Naive thymus-derived CD4-positive, alpha-beta T cell (primary cell): ENCODE measurements around the gene SLX4IP. TPM values are rescaled to one million over a fixed set of nuclear protein-coding genes. Genes with fewer than 3 reads are reported as not detected.

ENCODE experiments used
- ATAC-seq: fragments of 150-1000 bp; cut with Tn5 transposase; 2 replicates; pipeline ENCODE4 v1.10.0; 2021; ENCODE audit warnings: mild to moderate bottlenecking, moderate library complexity
- CTCF ChIA-PET: fragments of 350-600 bp; sonication (Branson Sonifier 250); formaldehyde crosslinking; loops from one replicate; lab custom pipeline; 2021; ENCODE audit warnings: antibody characterized with exemption; lab: Charles Lee
- POLR2A ChIA-PET: fragments of 350-600 bp; sonication (Branson Sonifier 250); formaldehyde crosslinking; loops from one replicate; lab custom pipeline; 2021; ENCODE audit warnings: antibody characterized with exemption, inconsistent platforms; lab: Charles Lee
- DNase-seq, 9 donors: peaks; one replicate each; pipeline versions ENCODE4 v3.0.0 to v3.0.0-alpha.2; 2020 to 2022; ENCODE audit warnings: mixed read lengths in 1 of 9
- H3K27ac ChIP-seq: one replicate; pipeline ENCODE4 v1.7.0; 2013; ENCODE audit warnings: mild to moderate bottlenecking, low read depth, low read length, moderate library complexity
- H3K27me3 ChIP-seq, 2 donors: one replicate each; pipeline ENCODE4 v1.7.0; 2013; ENCODE audit warnings: low read length in 2 of 2, mild to moderate bottlenecking in 2 of 2, moderate library complexity in 2 of 2; ENCODE audit not compliant: control insufficient read depth in 2 of 2, insufficient read depth in 2 of 2
- H3K36me3 ChIP-seq, 3 experiments: 1 replicate in 2 of 3; 2 replicates in 1 of 3; pipeline ENCODE4 v1.7.0; 2013; ENCODE audit warnings: low read length in 3 of 3, mild to moderate bottlenecking in 3 of 3, moderate library complexity in 1 of 3; ENCODE audit not compliant: insufficient read depth in 3 of 3, control insufficient read depth in 2 of 3
- H3K4me1 ChIP-seq, 2 donors: one replicate each; pipeline ENCODE4 v1.7.0; 2013; ENCODE audit warnings: low read length in 2 of 2, mild to moderate bottlenecking in 2 of 2, moderate library complexity in 1 of 2; ENCODE audit not compliant: control insufficient read depth in 2 of 2, insufficient read depth in 2 of 2
- H3K4me3 ChIP-seq: 2 replicates; pipeline ENCODE4 v1.7.0; 2013; ENCODE audit warnings: mild to moderate bottlenecking, low read length
- H3K9me3 ChIP-seq, 3 experiments: 1 replicate in 2 of 3; 2 replicates in 1 of 3; pipeline ENCODE4 v1.7.0; 2013; ENCODE audit warnings: low read length in 3 of 3; ENCODE audit not compliant: control insufficient read depth in 2 of 3
- H3K27ac Mint-ChIP-seq, 9 donors: one replicate each; pipeline ENCODE4 v1.8.0; 2020 to 2022; ENCODE audit warnings: mixed read lengths in 9 of 9, mild to moderate bottlenecking in 8 of 9, moderate library complexity in 5 of 9, inconsistent platforms in 2 of 9
- H3K27me3 Mint-ChIP-seq, 5 donors: one replicate each; pipeline ENCODE4 v1.8.0; 2021 to 2022; ENCODE audit warnings: mixed read lengths in 5 of 5, mild to moderate bottlenecking in 1 of 5
- H3K36me3 Mint-ChIP-seq, 5 donors: one replicate each; pipeline ENCODE4 v1.8.0; 2020 to 2022; ENCODE audit warnings: mixed read lengths in 5 of 5, mild to moderate bottlenecking in 3 of 5, inconsistent platforms in 1 of 5
- H3K4me1 Mint-ChIP-seq, 7 donors: one replicate each; pipeline ENCODE4 v1.8.0; 2020 to 2022; ENCODE audit warnings: mixed read lengths in 7 of 7, mild to moderate bottlenecking in 3 of 7, inconsistent platforms in 1 of 7
- H3K4me3 Mint-ChIP-seq, 10 donors: one replicate each; pipeline ENCODE4 v1.8.0; 2020 to 2022; ENCODE audit warnings: mild to moderate bottlenecking in 10 of 10, mixed read lengths in 10 of 10, moderate library complexity in 6 of 10, inconsistent platforms in 2 of 10
- H3K9me3 Mint-ChIP-seq, 11 donors: one replicate each; pipeline ENCODE4 v1.8.0; 2020 to 2022; ENCODE audit warnings: mixed read lengths in 11 of 11, mild to moderate bottlenecking in 4 of 11, inconsistent platforms in 1 of 11, moderate library complexity in 1 of 11
- intact Hi-C, 2 donors: fragments of 100-400 bp; cut with micrococcal nuclease; formaldehyde crosslinking; loops; one replicate each; pipeline ENCODE4 v1.15.1; 2023
- polyA plus RNA-seq, 2 donors: library from polyadenylated mRNA; unstranded; fragments of 300-500 nt; fragmentation: Illumina TruSeq; gene quantifications; one replicate each; pipeline ENCODE4 v1.2.3, GENCODE V29; 2021
- total RNA-seq, 6 experiments: library from RNA in 5 of 6; stranded (reverse) in 5 of 6; gene quantifications; 1 replicate in 5 of 6; 2 replicates in 1 of 6; pipeline ENCODE4 v1.2.3 and lab custom pipeline; 2021 to 2026

Gene SLX4IP
- total and polyA plus RNA-seq, 7 experiments from 2014 or later = 1.6 to 8.2 (median 5.3) TPM

DNA sequence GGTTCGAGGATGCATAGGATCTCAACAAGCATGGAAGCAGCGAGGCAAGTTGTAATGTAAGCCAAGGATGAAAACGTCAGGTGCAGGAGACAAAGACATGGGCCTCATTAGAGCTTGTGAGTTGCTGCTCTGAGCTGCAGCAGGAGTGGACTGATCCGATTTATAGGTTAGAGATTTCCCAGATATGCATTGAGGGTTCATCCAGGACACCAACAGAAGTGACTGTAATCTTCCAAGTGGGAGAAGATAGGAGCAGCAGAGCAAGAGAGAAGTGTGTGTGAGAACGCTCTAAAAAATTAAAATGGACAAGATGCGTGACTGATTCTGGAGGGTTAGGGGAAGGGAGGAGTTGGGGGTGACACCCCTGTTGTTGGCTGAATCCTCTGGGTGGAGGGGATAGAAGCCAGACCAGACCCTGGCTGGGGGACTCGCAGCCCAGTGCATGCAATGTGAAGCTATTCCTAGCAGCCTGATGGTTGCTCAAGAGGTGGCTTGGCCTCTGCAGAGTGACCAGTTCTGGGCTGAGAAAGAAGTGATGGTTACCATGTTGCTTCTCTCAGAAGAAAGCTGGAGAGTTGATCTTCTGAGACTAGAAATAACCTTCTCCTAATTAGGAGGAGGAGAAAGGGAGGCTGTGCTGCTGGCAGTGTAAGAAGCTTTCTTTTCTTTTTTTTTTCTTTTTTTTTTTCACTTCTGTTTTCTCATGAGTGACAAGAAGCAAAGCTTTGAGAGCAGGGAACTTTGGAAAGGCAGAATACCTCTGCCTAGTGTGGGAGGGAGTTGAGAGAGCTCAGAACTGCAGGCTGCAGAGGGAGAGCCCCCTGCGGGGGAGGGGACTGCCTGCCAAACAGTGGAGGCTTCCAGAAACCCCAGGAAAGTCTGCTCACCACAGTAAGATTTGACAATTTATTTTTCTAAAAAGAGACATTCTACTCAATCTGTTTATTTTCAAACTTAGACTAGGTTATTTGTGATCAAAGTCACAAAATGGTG is 116.9 kb downstream of the SLX4IP start:
- Mint-ChIP-seq H3K4me3 (no peak overlapping the region), H3K27me3 (peaks cover 0 to 2% (median 0%) of the 10 kb centered on the region in 5 donors), H3K36me3 (peaks cover 0 to 13% (median 5%) of the 10 kb centered on the region in 5 donors), H3K4me1 (peaks cover 23 to 43% (median 32%) of the 10 kb centered on the region in 7 donors), H3K27ac (peak overlapping the region in 2 of 9 donors; percentile 11 to 59), H3K9me3 (no peaks in the 10 kb centered on the region)
- intact Hi-C loops = loop anchor here in 1 of 2 donors (2.0 to 5.0 kb wide), 3 partner anchors 85 to 993 kb away; no protein-coding TSS in a partner anchor
- POLR2A ChIA-PET = no interaction called here
- no peaks in the 10 kb centered on the region for H3K9me3 ChIP-seq
- peaks cover 0 to 5% of the 10 kb centered on the region in 2 donors for H3K4me1 ChIP-seq
- no peak overlapping the region for H3K27ac ChIP-seq
- ATAC-seq (no peak), DNase-seq (peak in 1 of 9 donors; percentile 45)
- H3K27me3 ChIP-seq = no peaks in the 10 kb centered on the region
- H3K4me3 ChIP-seq = no peak overlapping the region
- no peaks in the 10 kb centered on the region for H3K36me3 ChIP-seq
- CTCF ChIA-PET = interaction anchor here (0.7 kb wide), 1 partner anchor 1716 kb away, joined by 4 read pairs; no protein-coding TSS in a partner anchor

DNA sequence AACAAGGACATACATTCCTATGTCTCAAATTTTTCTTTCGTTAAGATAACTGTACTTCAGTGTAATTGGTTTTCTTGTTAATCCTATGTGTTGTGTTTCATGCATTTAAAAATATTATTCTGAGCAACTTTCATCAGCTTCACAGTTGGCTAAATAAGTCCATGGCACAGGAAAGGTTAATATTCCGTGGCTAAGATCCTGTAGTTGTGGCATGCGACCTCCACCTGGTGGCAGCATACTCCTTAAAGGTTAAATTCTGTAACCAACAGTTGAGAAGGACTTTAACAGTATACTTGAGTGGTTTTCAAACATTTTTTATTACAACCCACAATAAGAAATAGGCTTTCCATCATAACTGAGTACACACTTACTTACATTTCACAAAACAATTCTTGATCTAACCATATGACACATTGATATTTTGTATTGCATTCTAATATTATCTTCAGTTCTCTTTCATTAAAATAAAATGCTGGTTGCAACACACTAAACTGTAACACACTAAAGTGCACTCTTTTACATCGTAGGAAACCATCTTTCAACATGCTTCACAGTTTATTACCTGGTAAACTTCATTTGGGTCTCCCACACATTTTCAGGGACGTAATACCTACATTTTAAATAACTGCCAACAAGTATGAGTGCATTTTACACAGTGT is 118.3 kb downstream of the SLX4IP start:
- no peak overlapping the region for H3K27ac ChIP-seq
- POLR2A ChIA-PET = no interaction called here
- H3K4me3 Mint-ChIP-seq = no peak overlapping the region
- no peak overlapping the region for H3K27ac Mint-ChIP-seq
- peaks cover 0 to 5% of the 10 kb centered on the region in 2 donors for H3K4me1 ChIP-seq
- H3K27me3 ChIP-seq = no peaks in the 10 kb centered on the region
- no peak overlapping the region for H3K4me3 ChIP-seq
- no peaks in the 10 kb centered on the region for H3K36me3 ChIP-seq
- CTCF ChIA-PET = no interaction called here
- H3K9me3 ChIP-seq = no peaks in the 10 kb centered on the region
- intact Hi-C loops = loop anchor here in 1 of 2 donors (2.0 to 5.0 kb wide), 3 partner anchors 86 to 991 kb away; no protein-coding TSS in a partner anchor
- H3K4me1 Mint-ChIP-seq = peaks cover 24 to 42% (median 37%) of the 10 kb centered on the region in 7 donors
- ATAC-seq (peak; percentile 49), DNase-seq (peak in 3 of 9 donors; percentile 11 to 37 (median 20))
- H3K27me3 Mint-ChIP-seq = peaks cover 0 to 2% (median 0%) of the 10 kb centered on the region in 5 donors
- H3K36me3 Mint-ChIP-seq = peaks cover 0 to 21% (median 6%) of the 10 kb centered on the region in 5 donors
- no peaks in the 10 kb centered on the region for H3K9me3 Mint-ChIP-seq

DNA sequence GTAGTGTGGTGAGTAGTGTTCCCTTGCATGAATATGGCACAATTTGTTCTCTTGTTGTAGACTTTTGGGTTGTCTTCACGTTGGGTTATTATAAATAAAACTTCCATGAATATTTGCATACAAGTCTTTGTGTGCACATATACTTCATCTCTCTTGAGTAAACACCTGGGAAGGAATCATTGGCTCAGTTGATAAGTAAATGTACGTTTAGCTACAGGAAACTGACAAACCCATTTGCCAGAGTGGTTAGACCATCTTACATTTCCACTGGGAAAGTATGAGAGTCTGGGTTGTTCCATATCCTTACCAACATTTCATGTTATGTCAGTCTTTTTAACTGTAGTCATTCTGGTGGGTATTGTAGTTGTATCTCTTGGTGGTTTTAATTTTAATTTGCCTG is 119.2 kb downstream of the SLX4IP start:
- Mint-ChIP-seq H3K4me1 (peaks cover 22 to 42% (median 38%) of the 10 kb centered on the region in 7 donors), H3K36me3 (peaks cover 0 to 24% (median 10%) of the 10 kb centered on the region in 5 donors), H3K9me3 (no peaks in the 10 kb centered on the region), H3K27me3 (peaks cover 0 to 2% (median 0%) of the 10 kb centered on the region in 5 donors), H3K27ac (no peak overlapping the region), H3K4me3 (no peak overlapping the region)
- intact Hi-C loops = loop anchor here in 1 of 2 donors (5.0 kb wide), 2 partner anchors 87 to 577 kb away; no protein-coding TSS in a partner anchor
- ChIA-PET POLR2A (no interaction called here), CTCF (no interaction called here)
- ATAC-seq = no peak
- Histone ChIP-seq H3K36me3 (no peaks in the 10 kb centered on the region), H3K9me3 (no peaks in the 10 kb centered on the region), H3K27me3 (no peaks in the 10 kb centered on the region), H3K4me3 (no peak overlapping the region), H3K27ac (no peak overlapping the region), H3K4me1 (peaks cover 0 to 5% of the 10 kb centered on the region in 2 donors)
- DNase-seq = no peak

DNA sequence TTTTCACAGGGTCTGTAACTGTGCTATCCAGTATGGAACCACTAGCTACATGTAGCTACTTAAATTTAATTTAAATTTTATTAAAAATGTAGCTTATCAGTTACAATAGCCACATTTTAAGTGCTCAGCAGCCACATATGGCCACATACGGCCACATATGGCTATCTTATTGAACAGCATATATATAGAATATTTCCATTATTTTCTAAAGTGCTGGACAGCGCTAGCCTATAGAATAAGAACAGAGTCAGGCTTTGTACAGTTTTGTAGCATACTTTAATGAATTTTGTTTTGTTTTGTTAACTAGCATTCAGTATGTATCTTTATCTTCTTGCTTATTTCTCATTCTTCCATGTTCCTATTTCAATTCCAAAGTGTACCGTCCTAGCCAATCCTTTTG is 120.3 kb downstream of the SLX4IP start:
- intact Hi-C loops = loop anchor here in 1 of 2 donors (5.0 kb wide), 1 partner anchor 1337 kb away; no protein-coding TSS in a partner anchor
- H3K9me3 ChIP-seq = no peaks in the 10 kb centered on the region
- no peak overlapping the region for H3K4me3 Mint-ChIP-seq
- POLR2A ChIA-PET = no interaction called here
- H3K27ac ChIP-seq = no peak overlapping the region
- peaks cover 14 to 43% (median 26%) of the 10 kb centered on the region in 7 donors for H3K4me1 Mint-ChIP-seq
- ATAC-seq = no peak
- peaks cover 0 to 31% (median 18%) of the 10 kb centered on the region in 5 donors for H3K36me3 Mint-ChIP-seq
- H3K36me3 ChIP-seq = no peaks in the 10 kb centered on the region
- no peaks in the 10 kb centered on the region for H3K27me3 ChIP-seq
- no peaks in the 10 kb centered on the region for H3K9me3 Mint-ChIP-seq
- DNase-seq = no peak
- CTCF ChIA-PET = no interaction called here
- peaks cover 0 to 3% of the 10 kb centered on the region in 2 donors for H3K4me1 ChIP-seq
- no peak overlapping the region for H3K27ac Mint-ChIP-seq
- H3K27me3 Mint-ChIP-seq = peaks cover 0 to 2% (median 0%) of the 10 kb centered on the region in 5 donors
- H3K4me3 ChIP-seq = no peak overlapping the region

DNA sequence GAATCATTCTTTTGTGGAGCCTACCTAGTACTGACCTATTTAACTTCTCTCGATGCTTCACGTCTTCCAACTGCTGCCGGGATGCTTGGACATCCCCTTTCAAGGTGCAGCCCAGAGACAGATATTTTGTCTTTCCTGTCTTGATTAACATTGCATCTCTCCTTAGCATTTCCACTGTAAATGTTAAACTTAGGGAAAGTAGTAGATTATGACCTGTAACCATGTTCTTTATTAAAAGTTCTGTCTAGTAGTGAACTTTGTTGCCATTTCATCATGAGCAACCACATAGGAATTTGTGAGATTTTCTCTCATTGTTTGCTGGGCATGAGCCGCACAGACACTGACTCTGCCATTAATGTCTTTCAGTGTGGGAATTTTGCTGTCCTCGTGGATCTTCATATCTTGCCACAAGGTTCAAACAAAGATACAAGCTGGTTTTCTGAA is 120.8 kb downstream of the SLX4IP start:
- no peak overlapping the region for H3K4me3 ChIP-seq
- intact Hi-C loops = loop anchor here in 1 of 2 donors (5.0 kb wide), 1 partner anchor 1336 kb away; no protein-coding TSS in a partner anchor
- H3K36me3 ChIP-seq = no peaks in the 10 kb centered on the region
- H3K9me3 Mint-ChIP-seq = no peaks in the 10 kb centered on the region
- no peak overlapping the region for H3K4me3 Mint-ChIP-seq
- H3K4me1 ChIP-seq = no peaks in the 10 kb centered on the region
- ChIA-PET POLR2A (no interaction called here), CTCF (no interaction called here)
- peaks cover 0 to 35% (median 19%) of the 10 kb centered on the region in 5 donors for H3K36me3 Mint-ChIP-seq
- no peak overlapping the region for H3K27ac ChIP-seq
- DNase-seq (no peak), ATAC-seq (no peak)
- H3K4me1 Mint-ChIP-seq = peaks cover 10 to 38% (median 22%) of the 10 kb centered on the region in 7 donors
- no peak overlapping the region for H3K27ac Mint-ChIP-seq
- H3K27me3 Mint-ChIP-seq = peaks cover 0 to 2% (median 0%) of the 10 kb centered on the region in 5 donors
- no peaks in the 10 kb centered on the region for H3K9me3 ChIP-seq
- H3K27me3 ChIP-seq = no peaks in the 10 kb centered on the region

DNA sequence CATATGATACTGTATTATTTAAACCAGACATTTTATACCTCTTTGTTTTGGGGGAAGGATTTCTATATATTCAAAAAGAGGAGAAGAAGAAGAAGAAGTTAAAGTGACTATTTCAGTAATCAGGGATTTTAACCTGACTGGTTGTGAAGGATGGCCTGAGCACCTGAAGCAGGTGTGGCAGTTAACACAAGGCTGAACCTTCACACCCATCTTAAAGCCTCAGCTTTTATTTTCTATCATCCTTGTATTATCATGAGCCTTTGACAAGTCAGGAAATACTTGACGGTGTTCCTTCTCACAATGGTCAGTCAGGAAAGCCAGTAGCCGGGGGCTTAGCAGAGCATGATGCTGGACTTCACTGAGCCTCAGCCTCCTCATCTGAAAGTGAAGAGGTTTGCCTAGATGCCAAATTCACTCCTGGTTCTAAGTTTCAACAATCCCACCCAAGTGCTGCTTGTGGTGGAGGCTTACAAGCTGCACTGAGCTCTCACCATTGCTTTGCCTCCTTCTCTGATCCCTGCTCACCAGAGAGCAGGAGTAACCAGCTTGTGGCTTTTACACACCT is 121.5 kb downstream of the SLX4IP start:
- Mint-ChIP-seq H3K9me3 (peaks cover 0 to 1% (median 0%) of the 10 kb centered on the region in 11 donors), H3K27me3 (peaks cover 0 to 2% (median 0%) of the 10 kb centered on the region in 5 donors), H3K4me1 (peaks cover 8 to 32% (median 15%) of the 10 kb centered on the region in 7 donors), H3K36me3 (peaks cover 2 to 41% (median 24%) of the 10 kb centered on the region in 5 donors), H3K4me3 (no peak overlapping the region), H3K27ac (no peak overlapping the region)
- Histone ChIP-seq H3K4me1 (no peaks in the 10 kb centered on the region), H3K27ac (no peak overlapping the region), H3K4me3 (no peak overlapping the region), H3K9me3 (no peaks in the 10 kb centered on the region), H3K36me3 (no peaks in the 10 kb centered on the region), H3K27me3 (no peaks in the 10 kb centered on the region)
- ChIA-PET CTCF (no interaction called here), POLR2A (no interaction called here)
- DNase-seq (no peak), ATAC-seq (no peak)
- intact Hi-C loops = loop anchor here in 1 of 2 donors (5.0 kb wide), 1 partner anchor 1336 kb away; no protein-coding TSS in a partner anchor
